H1 (cell line): Measurements from ENCODE around the gene FLNC. TPM values are rescaled to one million over a fixed set of nuclear protein-coding genes. Genes with fewer than 3 reads are reported as not detected.
A peak's percentile ranks its signal among the peaks of the same experiment; 100 is the strongest.

Experiments used
- CTCF ChIA-PET: fragments of 300-600 bp; sonication (Branson Sonifier 250); formaldehyde crosslinking; loops from one replicate; lab custom pipeline; 2021; ENCODE audit not compliant: partially characterized antibody; lab: Charles Lee
- POLR2A ChIA-PET: fragments of 300-600 bp; sonication (Branson Sonifier 250); formaldehyde crosslinking; loops from one replicate; lab custom pipeline; 2021; ENCODE audit warnings: inconsistent platforms; ENCODE audit not compliant: partially characterized antibody; lab: Charles Lee
- DNase-seq, 2 experiments: peaks; one replicate each; pipeline versions ENCODE4 v3.0.0 to v3.0.0-alpha.2; 2010 to 2022; ENCODE audit warnings: low spot score in 2 of 2, low read depth in 1 of 2, mixed read lengths in 1 of 2
- FAIRE-seq: peaks from 2 replicates; lab custom pipeline; 2011; peaks lifted over from hg19 to GRCh38; lab: Jason Lieb, UNC
- H2AFZ ChIP-seq: 2 replicates; pipeline ENCODE4 v1.8.1; 2012; ENCODE audit warnings: low read length, inconsistent platforms
- H2AK5ac ChIP-seq: 2 replicates; pipeline ENCODE4 v1.6.1; 2013; ENCODE audit warnings: low read depth, low read length
- H2BK120ac ChIP-seq: replicated peaks from 2 replicates; pipeline ENCODE3; 2013; ENCODE audit warnings: low read depth, low read length, inconsistent platforms
- H2BK12ac ChIP-seq: 2 replicates; pipeline ENCODE4 v1.6.1; 2013; ENCODE audit warnings: low read depth, low read length
- H2BK15ac ChIP-seq: 2 replicates; pipeline ENCODE4 v1.6.1; 2013; ENCODE audit warnings: low read length
- H2BK20ac ChIP-seq: 2 replicates; pipeline ENCODE4 v1.6.1; 2013; ENCODE audit warnings: low read length
- H2BK5ac ChIP-seq: 2 replicates; pipeline ENCODE4 v1.6.1; 2013; ENCODE audit warnings: low read depth, low read length
- H3K14ac ChIP-seq: 2 replicates; pipeline ENCODE4 v1.6.1; 2013; ENCODE audit warnings: inconsistent platforms; ENCODE audit not compliant: insufficient read length
- H3K18ac ChIP-seq: 2 replicates; pipeline ENCODE4 v1.6.1; 2013; ENCODE audit warnings: low read length; ENCODE audit errors: extremely low read depth
- H3K23ac ChIP-seq: 2 replicates; pipeline ENCODE4 v1.6.1; 2013; ENCODE audit warnings: inconsistent platforms; ENCODE audit not compliant: insufficient read length
- H3K23me2 ChIP-seq: 2 replicates; pipeline ENCODE4 v1.6.1; 2013; ENCODE audit warnings: low read depth, low read length
- H3K27ac ChIP-seq: 2 replicates; pipeline ENCODE4 v1.6.1; 2011; ENCODE audit warnings: low read depth, low read length, inconsistent platforms
- H3K27me3 ChIP-seq, 4 experiments: replicated peaks in 1 of 4; 1 replicate in 1 of 4; 2 replicates in 3 of 4; pipeline versions ENCODE4 v1.6.1 to v1.8.1; 2011 to 2013; ENCODE audit warnings: low read length in 3 of 4, mild to moderate bottlenecking in 3 of 4, inconsistent platforms in 2 of 4, mixed read lengths in 2 of 4, moderate library complexity in 1 of 4; ENCODE audit not compliant: control insufficient read depth in 3 of 4, insufficient read depth in 3 of 4; ENCODE audit errors: extremely low read depth in 1 of 4
- H3K36me3 ChIP-seq, 4 experiments: 2 replicates each; pipeline versions ENCODE4 v1.6.1 to v1.8.1; 2011 to 2013; ENCODE audit warnings: mild to moderate bottlenecking in 4 of 4, low read length in 3 of 4, moderate library complexity in 2 of 4, control low read depth in 1 of 4, inconsistent platforms in 1 of 4; ENCODE audit not compliant: insufficient read depth in 4 of 4, control insufficient read depth in 2 of 4
- H3K4ac ChIP-seq: replicated peaks from 2 replicates; pipeline ENCODE3; 2013; ENCODE audit warnings: low read length, low read depth, mixed read lengths, inconsistent platforms; ENCODE audit not compliant: insufficient read length
- H3K4me1 ChIP-seq, 4 experiments: replicated peaks in 1 of 4; 1 replicate in 1 of 4; 2 replicates in 3 of 4; pipeline versions ENCODE4 v1.6.1 to v1.8.1; 2011 to 2013; ENCODE audit warnings: low read length in 3 of 4, inconsistent platforms in 2 of 4, mixed read lengths in 1 of 4; ENCODE audit not compliant: insufficient read depth in 4 of 4, control insufficient read depth in 3 of 4
- H3K4me2 ChIP-seq, 2 experiments: 2 replicates each; pipeline versions ENCODE4 v1.6.1 to v1.8.1; 2011 to 2013; ENCODE audit warnings: low read depth in 2 of 2, low read length in 2 of 2, control low read depth in 1 of 2, inconsistent platforms in 1 of 2, mild to moderate bottlenecking in 1 of 2; ENCODE audit not compliant: insufficient read depth in 1 of 2
- H3K4me3 ChIP-seq, 4 experiments: fragments of 200-600, 300-600 bp in 1 of 4; sonication (generic), shearing (Covaris generic), sonication (Bioruptor Twin) in 1 of 4; 2 replicates each; pipeline versions ENCODE4 v1.5.1 to v1.8.1; 2011 to 2016; ENCODE audit warnings: low read length in 4 of 4, low read depth in 3 of 4, control low read depth in 2 of 4, inconsistent platforms in 2 of 4, mild to moderate bottlenecking in 2 of 4, mixed read lengths in 1 of 4, moderate library complexity in 1 of 4; ENCODE audit not compliant: insufficient read depth in 2 of 4; ENCODE audit errors: extremely low read depth in 1 of 4
- H3K56ac ChIP-seq: replicated peaks from 2 replicates; pipeline ENCODE3; 2013; ENCODE audit warnings: low read depth, mild to moderate bottlenecking, mixed read lengths, low read length, inconsistent platforms; ENCODE audit not compliant: insufficient read length
- H3K79me1 ChIP-seq: 2 replicates; pipeline ENCODE4 v1.6.1; 2013; ENCODE audit warnings: low read depth, low read length, control low read depth
- H3K79me2 ChIP-seq, 2 experiments: 2 replicates each; pipeline versions ENCODE4 v1.6.1 to v1.8.1; 2012 to 2013; ENCODE audit warnings: low read length in 2 of 2, mild to moderate bottlenecking in 2 of 2, inconsistent platforms in 1 of 2; ENCODE audit not compliant: insufficient read depth in 2 of 2, control insufficient read depth in 1 of 2
- H3K9ac ChIP-seq, 4 experiments: replicated peaks in 1 of 4; 1 replicate in 1 of 4; 2 replicates in 3 of 4; pipeline versions ENCODE4 v1.6.1 to v1.8.1; 2011 to 2013; ENCODE audit warnings: low read depth in 3 of 4, low read length in 3 of 4, control low read depth in 2 of 4, mild to moderate bottlenecking in 2 of 4, moderate library complexity in 2 of 4, inconsistent platforms in 1 of 4; ENCODE audit errors: extremely low read depth in 1 of 4
- H3K9me3 ChIP-seq, 2 experiments: 2 replicates each; pipeline versions ENCODE4 v1.6.1 to v1.8.1; 2012 to 2013; ENCODE audit warnings: mild to moderate bottlenecking in 2 of 2, moderate library complexity in 2 of 2, control low read depth in 1 of 2, inconsistent platforms in 1 of 2, low read depth in 1 of 2, low read length in 1 of 2, mixed read lengths in 1 of 2; ENCODE audit not compliant: insufficient read depth in 2 of 2
- H4K20me1 ChIP-seq, 2 experiments: replicated peaks in 1 of 2; 2 replicates each; pipeline versions ENCODE3 to v1.8.1; 2011 to 2013; ENCODE audit warnings: inconsistent platforms in 2 of 2, low read length in 2 of 2, mild to moderate bottlenecking in 1 of 2; ENCODE audit not compliant: insufficient read depth in 2 of 2, control insufficient read depth in 1 of 2
- H4K5ac ChIP-seq: 2 replicates; pipeline ENCODE4 v1.6.1; 2013; ENCODE audit warnings: low read length, low read depth, mixed read lengths, inconsistent platforms; ENCODE audit not compliant: insufficient read length
- H4K8ac ChIP-seq: 2 replicates; pipeline ENCODE4 v1.8.0; 2013; ENCODE audit warnings: mild to moderate bottlenecking, moderate library complexity, low read length, inconsistent platforms; ENCODE audit not compliant: insufficient read depth; ENCODE audit errors: extremely low read depth
- H4K91ac ChIP-seq: replicated peaks from 2 replicates; pipeline ENCODE3; 2013; ENCODE audit warnings: low read length, mixed read lengths, inconsistent platforms; ENCODE audit not compliant: insufficient read length
- ATF2 ChIP-seq: IDR thresholded peaks from 2 replicates; pipeline ENCODE4 v1.6.1; 2012; ENCODE audit warnings: low read length, inconsistent platforms
- CHD1 ChIP-seq: IDR thresholded peaks from 2 replicates; pipeline ENCODE4 v1.6.1; 2012; ENCODE audit warnings: low read depth, low read length, improper control_type of control experiment
- CTBP2 ChIP-seq: IDR thresholded peaks from 2 replicates; pipeline ENCODE4 v1.7.0; 2011; ENCODE audit warnings: borderline replicate concordance, mild to moderate bottlenecking, moderate library complexity, mixed read lengths, low read length; ENCODE audit not compliant: insufficient read depth, insufficient read length
- FOSL1 ChIP-seq: IDR thresholded peaks from 2 replicates; pipeline ENCODE4 v1.6.1; 2011; ENCODE audit warnings: mild to moderate bottlenecking, low read depth, low read length, moderate library complexity; ENCODE audit not compliant: insufficient read depth
- KDM1A ChIP-seq: fragments of 200-600, 300-600 bp; sonication (generic); IDR thresholded peaks from 2 replicates; pipeline ENCODE4 v1.7.1; 2016; ENCODE audit warnings: mild to moderate bottlenecking, low read length, borderline replicate concordance
- SUZ12 ChIP-seq: fragments of 200-600 bp; sonication (generic); IDR thresholded peaks from 2 replicates; pipeline ENCODE4 v1.6.1; 2012; ENCODE audit warnings: mild to moderate bottlenecking, inconsistent platforms, low read length, moderate library complexity, mixed read lengths
- WGBS, 2 experiments: shearing (Covaris generic) in 1 of 2; methylation state at CpG; one replicate each; pipeline versions ENCODE4 v1.1.6 to v1.1.7; 2013 to 2015; ENCODE audit warnings: low lambda C conversion rate in 2 of 2, mixed read lengths in 2 of 2, inconsistent platforms in 1 of 2, low coverage in 1 of 2, missing lambda C conversion rate in 1 of 2; ENCODE audit not compliant: insufficient replicate concordance in 2 of 2, insufficient coverage in 1 of 2, insufficient read length in 1 of 2; ENCODE audit errors: extremely low coverage in 1 of 2, missing lambda C conversion rate in 1 of 2; 5-methylcytosine and 5-hydroxymethylcytosine counted together
- polyA plus RNA-seq, 7 experiments: library from polyadenylated mRNA; depleted of rRNA in 3 of 7; stranded (reverse) in 5 of 7; unstranded in 2 of 7; fragments of >200 nt in 5 of 7; fragments of 200-250 nt in 2 of 7; gene quantifications; 1 replicate in 5 of 7; 2 replicates in 1 of 7; 4 replicates in 1 of 7; pipeline versions ENCODE4 v1.2.1 to v1.2.3, GENCODE V29; 2011 to 2013; ENCODE audit warnings: missing spikeins in 2 of 7, mixed read lengths in 2 of 7
- total RNA-seq: library from RNA; stranded (reverse); fragmentation: NEBNext Ultra II Directional; extraction: Animal tissue kit (Norgen Biotek cat#: 25700); gene quantifications from 2 replicates; pipeline ENCODE4 v1.2.1, GENCODE V29; 2021

Gene FLNC
- total and polyA plus RNA-seq, 2 of the 8 experiments (the other 6 are each of a cell fraction or from before 2014, with no cell fraction given): 1.9 to 10.7 TPM

GRCh38 chr7:128868624-128869137 lies 38.5 kb downstream of the FLNC start:
- Histone ChIP-seq H4K91ac (no peak overlapping the region), H3K27ac (no peak overlapping the region), H2BK15ac (no peak overlapping the region), H4K8ac (no peak overlapping the region; the same call in 1 of the 2 replicates), H2BK5ac (no peak overlapping the region), H2BK12ac (no peak overlapping the region), H3K23me2 (peaks cover 10% of the 10 kb centered on the region), H3K79me1 (no peaks in the 10 kb centered on the region; the same call in 1 of the 2 replicates), H3K23ac (no peak overlapping the region), H4K20me1 (peaks cover 3 to 19% of the 10 kb centered on the region in 2 experiments), H2BK20ac (0 out of 2 replicates have a peak overlapping the region, but pooled peaks have one; percentile 72), H3K36me3 (no peaks in the 10 kb centered on the region), H4K5ac (no peak overlapping the region), H3K27me3 (peaks cover 5 to 42% (median 36%) of the 10 kb centered on the region in 4 experiments), H3K4me3 (peak overlapping the region; percentile 49 to 73 (median 57)), H3K18ac (no peak overlapping the region; the same call in 1 of the 2 replicates), H3K4ac (no peak overlapping the region), H3K9me3 (no peaks in the 10 kb centered on the region), H3K56ac (no peak overlapping the region), H3K4me2 (peak overlapping the region; percentile 82 to 87), H3K4me1 (peaks cover 0 to 19% (median 12%) of the 10 kb centered on the region in 4 experiments; a peak in 6 of 7 replicates), H2AFZ (no peak overlapping the region), H3K9ac (peak overlapping the region in 1 of 4 experiments; percentile 44; a peak in 1 of 7 replicates), H3K79me2 (no peaks in the 10 kb centered on the region), H2BK120ac (no peak overlapping the region), H2AK5ac (no peak overlapping the region), H3K14ac (no peak overlapping the region)
- FAIRE-seq: no peak
- ChIA-PET POLR2A (interaction anchor here (0.9 to 4.5 kb wide), 9 partner anchors 8 to 50 kb away, joined by 3 to 27 read pairs (median 4); partner anchors contain the start of gene KCP), CTCF (interaction anchor here (1.1 to 10.2 kb wide), 9 partner anchors 9 to 407 kb away, joined by 3 to 148 read pairs (median 4); no protein-coding TSS in a partner anchor)
- 27% methylated on average over 13 of the region's 13 CpGs; no CpG with 5 or more reads in 1 of the 2 experiments for WGBS, 2 experiments
- DNase-seq: no peak
- TF ChIP-seq CTBP2 (peak; percentile 9), ATF2 (no peak), FOSL1 (no peak), KDM1A (no peak), CHD1 (no peak), SUZ12 (no peak)
